Nephron (organoid): ENCODE measurements around the gene CEP170B.

ENCODE experiments used
- H3K27ac Mint-ChIP-seq, 3 experiments: 2 replicates each; pipeline ENCODE4 v1.8.0; 2020; ENCODE audit warnings: mixed read lengths in 3 of 3, mild to moderate bottlenecking in 2 of 3, moderate library complexity in 1 of 3
- H3K27me3 Mint-ChIP-seq: 2 replicates; pipeline ENCODE4 v1.8.0; 2021; ENCODE audit warnings: low read depth, mild to moderate bottlenecking, moderate library complexity, mixed read lengths
- H3K36me3 Mint-ChIP-seq: 2 replicates; pipeline ENCODE4 v1.8.0; 2020; ENCODE audit warnings: low read depth, mixed read lengths
- H3K4me1 Mint-ChIP-seq: 2 replicates; pipeline ENCODE4 v1.8.0; 2020; ENCODE audit warnings: mixed read lengths
- H3K4me3 Mint-ChIP-seq, 3 experiments: 2 replicates each; pipeline ENCODE4 v1.8.0; 2020; ENCODE audit warnings: mild to moderate bottlenecking in 3 of 3, mixed read lengths in 3 of 3, moderate library complexity in 2 of 3
- H3K9me3 Mint-ChIP-seq: 2 replicates; pipeline ENCODE4 v1.8.0; 2020; ENCODE audit warnings: mixed read lengths
- CTCF ChIP-seq, 3 experiments: fragments of 200-600 bp; sonication (generic); IDR thresholded peaks; one replicate each; pipeline ENCODE4 v1.5.0; 2021; ENCODE audit warnings: antibody characterized with exemption in 3 of 3; ENCODE audit not compliant: unreplicated experiment in 3 of 3

Gene CEP170B

GRCh38 chr14:104879201-104879982, 14.3 kb downstream of the CEP170B start:
- Mint-ChIP-seq H3K4me3 (no peak overlapping the region), H3K36me3 (no peaks in the 10 kb centered on the region), H3K27ac (no peak overlapping the region), H3K9me3 (no peaks in the 10 kb centered on the region), H3K4me1 (peaks cover 14% of the 10 kb centered on the region), H3K27me3 (no peaks in the 10 kb centered on the region)
- TF ChIP-seq CTCF (IDR thresholded peaks at IDR 0.05; ENCODE audit: unreplicated experiment in 3 of 3) = no peak

GRCh38 chr14:104879983-104880565, 15.0 kb downstream of the CEP170B start:
- TF ChIP-seq CTCF (IDR thresholded peaks at IDR 0.05; ENCODE audit: unreplicated experiment in 3 of 3) = no peak
- H3K27ac Mint-ChIP-seq = no peak overlapping the region
- no peak overlapping the region for H3K4me3 Mint-ChIP-seq
- H3K4me1 Mint-ChIP-seq = peaks cover 14% of the 10 kb centered on the region
- H3K36me3 Mint-ChIP-seq = no peaks in the 10 kb centered on the region
- no peaks in the 10 kb centered on the region for H3K27me3 Mint-ChIP-seq
- H3K9me3 Mint-ChIP-seq = no peaks in the 10 kb centered on the region

- H3K4me1 Mint-ChIP-seq = peaks cover 14% of the 10 kb centered on the region
- H3K36me3 Mint-ChIP-seq = no peaks in the 10 kb centered on the region
- H3K4me3 Mint-ChIP-seq = no peak overlapping the region
- no peak for TF ChIP-seq CTCF (IDR thresholded peaks at IDR 0.05; ENCODE audit: unreplicated experiment in 3 of 3)
- no peaks in the 10 kb centered on the region for H3K9me3 Mint-ChIP-seq
- peak overlapping the region in 2 of 3 experiments; percentile 11 to 46 for H3K27ac Mint-ChIP-seq
- no peaks in the 10 kb centered on the region for H3K27me3 Mint-ChIP-seq
Measured at GRCh38 chr14:104880584-104881210, 15.6 kb downstream of the CEP170B start.

- H3K36me3 Mint-ChIP-seq = no peaks in the 10 kb centered on the region
- H3K27ac Mint-ChIP-seq = peak overlapping the region in 1 of 3 experiments; percentile 46
- no peaks in the 10 kb centered on the region for H3K9me3 Mint-ChIP-seq
- H3K4me3 Mint-ChIP-seq = no peak overlapping the region
- H3K4me1 Mint-ChIP-seq = peaks cover 14% of the 10 kb centered on the region
- no peaks in the 10 kb centered on the region for H3K27me3 Mint-ChIP-seq
- no peak for TF ChIP-seq CTCF (IDR thresholded peaks at IDR 0.05; ENCODE audit: unreplicated experiment in 3 of 3)
Measured at GRCh38 chr14:104881369-104881979, 16.4 kb downstream of the CEP170B start.

- H3K27ac Mint-ChIP-seq = no peak overlapping the region
- no peak overlapping the region for H3K4me3 Mint-ChIP-seq
- H3K4me1 Mint-ChIP-seq = peaks cover 14% of the 10 kb centered on the region
- no peak for TF ChIP-seq CTCF (IDR thresholded peaks at IDR 0.05; ENCODE audit: unreplicated experiment in 3 of 3)
- H3K9me3 Mint-ChIP-seq = no peaks in the 10 kb centered on the region
- H3K27me3 Mint-ChIP-seq = no peaks in the 10 kb centered on the region
- H3K36me3 Mint-ChIP-seq = no peaks in the 10 kb centered on the region
Measured at GRCh38 chr14:104882325-104882973, 17.4 kb downstream of the CEP170B start.
